Measurements from ENCODE around the gene PARD3. TPM values are rescaled to one million over a fixed set of nuclear protein-coding genes. Genes with fewer than 3 reads are reported as not detected.

Gene PARD3
- total and polyA plus RNA-seq, 2 experiments from 2014 or later, result 47.2 to 59.7 TPM

- Histone ChIP-seq H3K79me2 (no peaks in the 10 kb centered on the region), H4K20me1 (ENCODE audit: insufficient read depth, poor library complexity, severe bottlenecking) (no peaks in the 10 kb centered on the region), H3K4me3 (no peak overlapping the region), H3K36me3 (replicated peaks; ENCODE audit: insufficient read depth, low read depth) (no peaks in the 10 kb centered on the region), H3K4me1 (ENCODE audit: insufficient read depth) (no peaks in the 10 kb centered on the region), H3K27ac (peak overlapping the region; percentile 20), H3K27me3 (no peaks in the 10 kb centered on the region), H2AFZ (no peak overlapping the region), H3K4me2 (no peak overlapping the region), H3K9me3 (ENCODE audit: low read depth) (no peaks in the 10 kb centered on the region), H3K9me2 (replicated peaks; ENCODE audit: insufficient read depth) (no peaks in the 10 kb centered on the region)
- TF ChIP-seq CTCF (IDR thresholded peaks at IDR 0.05; ENCODE audit: poor library complexity) (no peak), EZH2 (IDR thresholded peaks at IDR 0.05; ENCODE audit: borderline replicate concordance) (no peak), EZH2phosphoT487 (IDR thresholded peaks at IDR 0.05; ENCODE audit: low read depth, severe bottlenecking, unreplicated experiment) (no peak)
- WGBS (ENCODE audit: low lambda C conversion rate, missing lambda C conversion rate), result 82% methylated on average over 6 of the region's 6 CpGs
- no peak for DNase-seq (ENCODE audit: low spot score)
Measured at GRCh38 chr10:34291466-34292193, 523.5 kb downstream of the PARD3 start.

- Histone ChIP-seq H3K4me2 (no peak overlapping the region), H2AFZ (no peak overlapping the region)
Measured at GRCh38 chr10:34290412-34291081, 524.5 kb downstream of the PARD3 start.

GRCh38 chr10:34288634-34289033 is 526.5 kb downstream of the PARD3 start:
- Histone ChIP-seq H3K9me2 (replicated peaks; ENCODE audit: insufficient read depth) (no peaks in the 10 kb centered on the region), H3K4me3 (no peak overlapping the region), H3K4me1 (ENCODE audit: insufficient read depth) (no peaks in the 10 kb centered on the region), H3K4me2 (no peak overlapping the region), H3K27ac (no peak overlapping the region), H3K79me2 (no peaks in the 10 kb centered on the region), H4K20me1 (ENCODE audit: insufficient read depth, poor library complexity, severe bottlenecking) (no peaks in the 10 kb centered on the region), H3K27me3 (no peaks in the 10 kb centered on the region), H3K36me3 (replicated peaks; ENCODE audit: insufficient read depth, low read depth) (no peaks in the 10 kb centered on the region), H3K9me3 (ENCODE audit: low read depth) (no peaks in the 10 kb centered on the region), H2AFZ (no peak overlapping the region)
- DNase-seq (ENCODE audit: low spot score), result peak; percentile 42
- WGBS (ENCODE audit: low lambda C conversion rate, missing lambda C conversion rate), result 62% methylated on average over 3 of the region's 3 CpGs
- TF ChIP-seq EZH2 (IDR thresholded peaks at IDR 0.05; ENCODE audit: borderline replicate concordance) (no peak), EZH2phosphoT487 (IDR thresholded peaks at IDR 0.05; ENCODE audit: low read depth, severe bottlenecking, unreplicated experiment) (no peak), CTCF (IDR thresholded peaks at IDR 0.05; ENCODE audit: poor library complexity) (peak; percentile 4)

More at GRCh38 chr10:34290412-34291081, 524.5 kb downstream of the PARD3 start:
- Histone ChIP-seq H3K79me2 (no peaks in the 10 kb centered on the region), H3K27me3 (no peaks in the 10 kb centered on the region), H3K36me3 (replicated peaks; ENCODE audit: insufficient read depth, low read depth) (no peaks in the 10 kb centered on the region), H3K4me1 (ENCODE audit: insufficient read depth) (no peaks in the 10 kb centered on the region), H3K9me3 (ENCODE audit: low read depth) (no peaks in the 10 kb centered on the region), H3K9me2 (replicated peaks; ENCODE audit: insufficient read depth) (no peaks in the 10 kb centered on the region), H4K20me1 (ENCODE audit: insufficient read depth, poor library complexity, severe bottlenecking) (no peaks in the 10 kb centered on the region), H3K27ac (peak overlapping the region; percentile 20), H3K4me3 (no peak overlapping the region)
- 88% methylated on average over 2 of the region's 2 CpGs for WGBS (ENCODE audit: low lambda C conversion rate, missing lambda C conversion rate)
- no peak for TF ChIP-seq EZH2phosphoT487 (IDR thresholded peaks at IDR 0.05; ENCODE audit: low read depth, severe bottlenecking, unreplicated experiment)
- peak; percentile 18 for DNase-seq (ENCODE audit: low spot score)

- TF ChIP-seq EZH2phosphoT487 (IDR thresholded peaks at IDR 0.05; ENCODE audit: low read depth, severe bottlenecking, unreplicated experiment), result no peak
- TF ChIP-seq CTCF (IDR thresholded peaks at IDR 0.05; ENCODE audit: poor library complexity), result no peak
- TF ChIP-seq EZH2 (IDR thresholded peaks at IDR 0.05; ENCODE audit: borderline replicate concordance), result no peak
- H3K4me2 ChIP-seq, result no peak overlapping the region
- no peak overlapping the region for H2AFZ ChIP-seq
- no peak overlapping the region for H3K4me3 ChIP-seq
- DNase-seq (ENCODE audit: low spot score), result no peak
- H3K27ac ChIP-seq, result no peak overlapping the region
- no peaks in the 10 kb centered on the region for H3K79me2 ChIP-seq
- no peaks in the 10 kb centered on the region for H3K36me3 ChIP-seq (replicated peaks; ENCODE audit: insufficient read depth, low read depth)
- no peaks in the 10 kb centered on the region for H3K4me1 ChIP-seq (ENCODE audit: insufficient read depth)
- 81% methylated on average over 3 of the region's 3 CpGs for WGBS (ENCODE audit: low lambda C conversion rate, missing lambda C conversion rate)
- no peaks in the 10 kb centered on the region for H4K20me1 ChIP-seq (ENCODE audit: insufficient read depth, poor library complexity, severe bottlenecking)
- no peaks in the 10 kb centered on the region for H3K9me3 ChIP-seq (ENCODE audit: low read depth)
- H3K27me3 ChIP-seq, result no peaks in the 10 kb centered on the region
- H3K9me2 ChIP-seq (replicated peaks; ENCODE audit: insufficient read depth), result no peaks in the 10 kb centered on the region
Measured at GRCh38 chr10:34286136-34286739, 528.9 kb downstream of the PARD3 start.
